Measurements from ENCODE around the gene GOLM1.

Gene GOLM1

GRCh38 chr9:85994191-85994590 lies 105.2 kb downstream of the GOLM1 start:
- CTCF ChIA-PET, result no interaction called here
- Histone ChIP-seq H3K4me1 (ENCODE audit: control insufficient read depth, insufficient read depth, low read length) (no peaks in the 10 kb centered on the region), H3K9me3 (ENCODE audit: control insufficient read depth, insufficient read depth, low read depth, low read length) (no peaks in the 10 kb centered on the region), H3K4me3 (ENCODE audit: low read depth, low read length) (no peak overlapping the region), H3K36me3 (ENCODE audit: control insufficient read depth in 2 of 2, insufficient read depth in 1 of 2, low read length in 2 of 2) (peaks cover 10 to 42% of the 10 kb centered on the region in 2 experiments), H3K27ac (ENCODE audit: extremely low read depth, low read depth, low read length) (no peak overlapping the region)
- TF ChIP-seq ZNF10 (tag by site-specific recombination; IDR thresholded peaks at IDR 0.05) (no peak), ZNF366 (tag by site-specific recombination; conservative IDR thresholded peaks at IDR 0.05) (no peak), ZNF37A (tag by site-specific recombination; IDR thresholded peaks at IDR 0.05) (no peak), ZNF830 (tag by site-specific recombination; IDR thresholded peaks at IDR 0.05; ENCODE audit: low read depth) (no peak), ZFP69B (tag by site-specific recombination; IDR thresholded peaks at IDR 0.05) (no peak), ZBTB48 (tag by site-specific recombination; IDR thresholded peaks at IDR 0.05) (no peak), ZNF112 (tag by site-specific recombination; IDR thresholded peaks at IDR 0.05) (no peak), ZNF292 (tag by site-specific recombination; IDR thresholded peaks at IDR 0.05; ENCODE audit: borderline replicate concordance, low read depth) (no peak), ZNF654 (tag by site-specific recombination; IDR thresholded peaks at IDR 0.05; ENCODE audit: low read depth) (no peak), KLF16 (tag by site-specific recombination; IDR thresholded peaks at IDR 0.05) (no peak)
- POLR2A ChIA-PET, result no interaction called here

- H3K27ac ChIP-seq (ENCODE audit: extremely low read depth, low read depth, low read length), result no peak overlapping the region
- H3K4me1 ChIP-seq (ENCODE audit: control insufficient read depth, insufficient read depth, low read length), result no peaks in the 10 kb centered on the region
- TF ChIP-seq ZNF416 (tag by site-specific recombination; IDR thresholded peaks at IDR 0.05) (no peak), ZNF660 (tag by site-specific recombination; IDR thresholded peaks at IDR 0.05) (no peak), ZSCAN23 (tag by site-specific recombination; IDR thresholded peaks at IDR 0.05) (no peak), ZNF837 (tag by site-specific recombination; IDR thresholded peaks at IDR 0.05) (no peak), ZBTB44 (tag by site-specific recombination; IDR thresholded peaks at IDR 0.05) (no peak), ZSCAN4 (tag by site-specific recombination; IDR thresholded peaks at IDR 0.05) (no peak), ZNF791 (tag by site-specific recombination; IDR thresholded peaks at IDR 0.05) (no peak), ZBTB17 (tag by site-specific recombination; IDR thresholded peaks at IDR 0.05) (no peak), ZNF24 (tag by site-specific recombination; IDR thresholded peaks at IDR 0.05) (no peak), ZNF157 (tag by site-specific recombination; IDR thresholded peaks at IDR 0.05) (no peak), ZNF211 (tag by site-specific recombination; IDR thresholded peaks at IDR 0.05; ENCODE audit: low read depth) (no peak), ZNF449 (tag by site-specific recombination; IDR thresholded peaks at IDR 0.05) (no peak)
- H3K9me3 ChIP-seq (ENCODE audit: control insufficient read depth, insufficient read depth, low read depth, low read length), result no peaks in the 10 kb centered on the region
- CTCF ChIA-PET, result no interaction called here
- H3K36me3 ChIP-seq (ENCODE audit: control insufficient read depth in 2 of 2, insufficient read depth in 1 of 2, low read length in 2 of 2), result peaks cover 0 to 38% of the 10 kb centered on the region in 2 experiments
- H3K4me3 ChIP-seq (ENCODE audit: low read depth, low read length), result no peak overlapping the region
- POLR2A ChIA-PET, result no interaction called here
Measured at GRCh38 chr9:85987236-85987635, 112.1 kb downstream of the GOLM1 start.

All from HEK293 (cell line).